Bronchial epithelial cell (primary cell): ENCODE measurements around the gene MIF. TPM values are rescaled to one million over a fixed set of nuclear protein-coding genes. Genes with fewer than 3 reads are reported as not detected.

ENCODE experiments used
- DNase-seq: peaks from one replicate; pipeline ENCODE4 v3.0.0-alpha.2; 2010; ENCODE audit warnings: low read depth
- FAIRE-seq: peaks from 2 replicates; lab custom pipeline; 2011; peaks lifted over from hg19 to GRCh38; lab: Jason Lieb, UNC
- H3K27me3 ChIP-seq: 2 replicates; pipeline ENCODE4 v1.5.1; 2011; ENCODE audit warnings: low read length; ENCODE audit not compliant: control insufficient read depth, insufficient read depth
- H3K36me3 ChIP-seq: 2 replicates; pipeline ENCODE4 v1.5.1; 2011; ENCODE audit warnings: low read length; ENCODE audit not compliant: control insufficient read depth, insufficient read depth
- H3K4me3 ChIP-seq: 2 replicates; pipeline ENCODE4 v1.5.1; 2011; ENCODE audit warnings: mild to moderate bottlenecking, low read depth, low read length, control low read depth
- CTCF ChIP-seq: IDR thresholded peaks from 2 replicates; pipeline ENCODE4 v1.5.1; 2011; ENCODE audit warnings: mild to moderate bottlenecking, moderate library complexity, low read length, control low read depth, inconsistent platforms; ENCODE audit not compliant: insufficient read depth, severe bottlenecking
- total RNA-seq: library from RNA; depleted of rRNA; stranded (reverse); fragments of >200 nt; gene quantifications from 2 replicates; pipeline ENCODE4 v1.2.1, GENCODE V29; 2014

MIF gene
- total RNA-seq, 1 donor from 2014 or later: 252 TPM

GRCh38 chr22:23847991-23848864 lies 46.0 kb upstream of the MIF start:
- Histone ChIP-seq H3K36me3 (no peaks in the 10 kb centered on the region), H3K27me3 (no peaks in the 10 kb centered on the region), H3K4me3 (no peak overlapping the region)
- no peak for TF ChIP-seq CTCF
- DNase-seq (no peak), FAIRE-seq (no peak)

DNA sequence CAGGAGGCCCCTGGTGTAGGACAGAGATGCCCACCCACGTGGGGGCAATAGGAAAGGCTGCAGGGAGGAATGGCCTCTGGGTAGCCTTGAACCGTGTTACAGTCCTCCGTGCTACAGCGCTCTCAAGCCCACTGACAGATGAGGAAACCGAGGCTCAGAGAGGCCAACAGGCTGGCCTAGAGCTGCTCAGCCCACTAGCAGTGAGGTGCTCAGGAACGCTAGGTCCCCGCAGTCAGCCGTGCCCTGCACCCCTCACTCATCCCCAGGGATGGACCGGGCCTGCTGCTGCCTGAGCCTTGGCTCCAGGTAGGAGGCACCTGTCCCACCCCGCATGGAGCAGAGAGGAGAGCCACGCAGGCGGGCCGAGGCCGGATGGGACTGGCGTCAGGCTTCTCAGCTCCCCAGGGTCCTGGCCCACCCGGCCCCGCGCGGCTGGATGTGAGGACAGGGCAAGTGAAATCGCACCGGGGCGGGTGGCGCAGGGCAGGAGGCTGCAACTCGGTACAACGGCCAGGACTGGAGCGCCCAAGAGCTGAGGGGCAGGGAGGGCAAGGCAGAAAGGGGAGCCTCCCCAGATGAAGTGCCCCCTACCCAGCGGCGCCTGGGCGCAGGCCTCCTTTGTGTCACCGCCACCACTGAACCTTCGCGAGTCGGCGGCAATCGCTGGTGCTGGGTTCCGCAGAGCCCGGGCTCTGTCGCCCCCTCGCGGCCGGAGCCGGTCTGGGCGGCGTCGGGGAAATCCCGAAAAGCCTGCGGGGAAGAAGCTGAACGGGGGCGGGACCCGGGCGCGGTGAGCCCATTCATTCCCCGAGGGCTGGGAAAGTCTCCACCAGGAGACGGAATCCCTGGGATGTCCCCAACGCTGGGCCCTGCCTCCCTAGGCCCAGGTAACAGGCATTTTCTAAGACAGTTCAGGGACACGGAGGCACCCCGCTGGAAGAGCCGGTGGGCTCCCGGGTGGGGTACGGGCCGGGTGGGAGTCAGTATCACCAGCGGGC lies 44.9 kb upstream of the MIF start:
- H3K4me3 ChIP-seq: no peak overlapping the region
- no peak for FAIRE-seq
- H3K27me3 ChIP-seq: no peaks in the 10 kb centered on the region
- TF ChIP-seq CTCF: peak; percentile 99
- no peaks in the 10 kb centered on the region for H3K36me3 ChIP-seq
- peak; percentile 38 for DNase-seq

DNA sequence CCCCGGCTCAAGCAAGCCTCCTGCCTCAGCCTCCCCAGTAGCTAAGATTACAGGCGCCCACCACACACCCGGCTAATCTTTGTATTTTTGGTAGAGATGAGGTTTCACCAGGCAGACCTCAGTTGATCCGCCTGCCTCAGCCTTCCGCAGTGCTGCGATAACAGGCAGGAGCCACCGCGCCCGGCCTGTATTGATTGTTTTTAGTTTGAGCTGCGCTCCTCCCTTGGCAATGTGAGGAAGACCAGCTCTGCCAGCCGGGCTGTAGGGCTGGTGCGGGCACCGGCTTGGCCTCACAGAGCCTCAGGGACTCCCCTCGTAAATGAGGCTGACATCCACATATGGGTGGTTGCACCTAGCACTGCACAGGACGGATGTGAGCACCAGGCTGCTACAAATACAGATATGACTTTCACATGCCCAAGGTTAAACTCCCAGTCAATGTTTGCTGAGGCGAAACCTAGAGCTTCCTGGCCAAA lies 44.0 kb upstream of the MIF start:
- Histone ChIP-seq H3K4me3 (no peak overlapping the region), H3K36me3 (no peaks in the 10 kb centered on the region), H3K27me3 (no peaks in the 10 kb centered on the region)
- FAIRE-seq: peak; percentile 75
- no peak for TF ChIP-seq CTCF
- no peak for DNase-seq

DNA sequence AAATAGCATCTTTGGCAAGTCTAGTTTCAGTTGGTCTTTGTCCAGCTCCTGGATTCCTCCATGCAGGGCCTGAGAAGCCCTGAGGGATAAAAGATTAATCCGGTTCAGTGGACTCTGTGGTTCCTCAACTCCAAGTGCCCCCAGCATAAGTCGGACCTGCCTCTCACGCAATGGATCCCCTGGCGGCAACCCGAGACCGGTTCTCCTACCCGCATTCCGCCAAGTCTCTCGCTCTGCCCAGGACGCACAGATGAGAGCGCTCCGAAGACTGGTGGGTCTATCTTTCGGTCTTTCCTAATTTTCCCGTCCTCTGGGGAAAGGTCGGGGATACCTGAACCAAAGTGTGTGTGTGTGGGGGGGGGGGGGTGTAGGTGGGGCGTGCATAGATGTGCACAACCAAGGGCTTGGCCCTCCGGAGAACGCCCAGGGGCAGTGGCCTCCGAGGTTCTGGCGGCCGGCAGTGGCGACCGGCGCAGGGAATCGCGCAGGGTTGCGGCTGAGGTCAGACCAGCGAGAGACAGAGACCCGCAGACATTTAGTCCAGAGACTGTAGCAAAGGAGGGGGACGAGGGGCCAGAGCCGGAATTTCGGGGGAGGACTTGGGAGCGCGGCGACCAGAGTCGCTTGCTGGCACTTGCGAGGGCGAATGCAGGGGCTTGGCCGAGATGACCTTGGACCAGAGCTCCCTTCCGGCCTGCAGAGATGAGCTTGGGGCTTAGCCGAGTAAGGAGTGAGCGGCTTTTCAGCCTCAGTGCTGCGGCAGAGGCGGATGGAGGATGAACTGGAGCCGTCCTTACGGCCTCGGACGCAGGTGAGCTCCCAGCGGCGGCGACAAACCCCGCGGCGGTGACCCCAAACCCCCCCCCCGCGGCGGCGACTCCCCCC lies 37.2 kb upstream of the MIF start:
- H3K4me3 ChIP-seq: peak overlapping the region; percentile 56
- TF ChIP-seq CTCF: no peak
- H3K36me3 ChIP-seq: no peaks in the 10 kb centered on the region
- no peaks in the 10 kb centered on the region for H3K27me3 ChIP-seq
- DNase-seq: peak; percentile 17
- no peak for FAIRE-seq
